WTC11 (cell line): ENCODE measurements around the gene CHRNA4. TPM values are rescaled to one million over a fixed set of nuclear protein-coding genes. Genes with fewer than 3 reads are reported as not detected.

Experiments used
- ATAC-seq: fragments of 200-7000 bp; cut with Tn5 transposase; 2 replicates; pipeline ENCODE4 v1.10.0; 2021; ENCODE audit warnings: mild to moderate bottlenecking, moderate library complexity
- CTCF ChIA-PET: fragments of 300-600 bp; sonication (Branson Sonifier 250); formaldehyde crosslinking; loops from one replicate; lab custom pipeline; 2021; ENCODE audit warnings: antibody characterized with exemption; lab: Charles Lee
- POLR2A ChIA-PET: fragments of 350-600 bp; sonication (Branson Sonifier 250); formaldehyde crosslinking; loops from one replicate; lab custom pipeline; 2021; ENCODE audit warnings: antibody characterized with exemption; lab: Charles Lee
- DNase-seq: peaks from one replicate; pipeline ENCODE4 v3.0.0; 2021; ENCODE audit warnings: low spot score
- H3K27ac Mint-ChIP-seq: 2 replicates; pipeline ENCODE4 v1.8.0; 2021; ENCODE audit warnings: mixed read lengths
- H3K27me3 Mint-ChIP-seq: 2 replicates; pipeline ENCODE4 v1.8.0; 2021; ENCODE audit warnings: low read depth, mild to moderate bottlenecking, moderate library complexity, mixed read lengths
- H3K36me3 Mint-ChIP-seq: 2 replicates; pipeline ENCODE4 v1.8.0; 2021; ENCODE audit warnings: mixed read lengths
- H3K4me1 Mint-ChIP-seq: 2 replicates; pipeline ENCODE4 v1.8.0; 2022; ENCODE audit warnings: mixed read lengths
- H3K4me3 Mint-ChIP-seq: 2 replicates; pipeline ENCODE4 v1.8.0; 2021; ENCODE audit warnings: mild to moderate bottlenecking, moderate library complexity, mixed read lengths
- H3K9me3 Mint-ChIP-seq: 2 replicates; pipeline ENCODE4 v1.8.0; 2021; ENCODE audit warnings: mixed read lengths
- CREB1 ChIP-seq: sonication (generic); formaldehyde crosslinking; IDR thresholded peaks from 2 replicates; pipeline ENCODE4 v1.8.0; 2023; ENCODE audit warnings: mild to moderate bottlenecking, missing genetic modification reagents
- EMX1 ChIP-seq: fragments of 250-450 bp; sonication (Bioruptor Pico); IDR thresholded peaks from 2 replicates; pipeline ENCODE4 v1.8.0; 2021; ENCODE audit warnings: mild to moderate bottlenecking
- JAZF1 ChIP-seq: fragments of 250-450 bp; sonication (Bioruptor Pico); IDR thresholded peaks from 2 replicates; pipeline ENCODE4 v1.9.0; 2021; ENCODE audit warnings: moderate library complexity, mild to moderate bottlenecking, inconsistent platforms
- KAT7 ChIP-seq: sonication (generic); formaldehyde crosslinking; IDR thresholded peaks from 2 replicates; pipeline ENCODE4 v1.8.1; 2023; ENCODE audit warnings: missing genetic modification reagents, mild to moderate bottlenecking, borderline replicate concordance
- MYBL2 ChIP-seq: sonication (generic); formaldehyde crosslinking; IDR thresholded peaks from 2 replicates; pipeline ENCODE4 v1.8.1; 2023; ENCODE audit warnings: mild to moderate bottlenecking, moderate library complexity, missing genetic modification reagents
- NFATC4 ChIP-seq: fragments of 250-450 bp; sonication (Bioruptor Pico); IDR thresholded peaks from 2 replicates; pipeline ENCODE4 v1.9.0; 2021; ENCODE audit warnings: mild to moderate bottlenecking
- NR2C2 ChIP-seq: sonication (generic); formaldehyde crosslinking; IDR thresholded peaks from 2 replicates; pipeline ENCODE4 v1.8.0; 2022; ENCODE audit warnings: mild to moderate bottlenecking, missing genetic modification reagents
- RELA ChIP-seq: sonication (generic); formaldehyde crosslinking; IDR thresholded peaks from 2 replicates; pipeline ENCODE4 v1.8.1; 2022; ENCODE audit warnings: missing genetic modification reagents, mild to moderate bottlenecking, borderline replicate concordance
- ZNF138 ChIP-seq: sonication (generic); formaldehyde crosslinking; conservative IDR thresholded peaks from 2 replicates; pipeline ENCODE4 v1.8.1; 2022; ENCODE audit warnings: mild to moderate bottlenecking, moderate library complexity, missing genetic modification reagents
- ZNF232 ChIP-seq: sonication (generic); formaldehyde crosslinking; IDR thresholded peaks from 2 replicates; pipeline ENCODE4 v1.8.0; 2022; ENCODE audit warnings: mild to moderate bottlenecking, missing genetic modification reagents
- total RNA-seq: library from RNA; stranded (reverse); gene quantifications from 3 replicates; pipeline ENCODE4 v1.2.3, GENCODE V29; 2021
- TF ChIP-seq, protein P1 (sequence below): sonication (generic); formaldehyde crosslinking; IDR thresholded peaks from 2 replicates; pipeline ENCODE4 v1.8.0; 2023; ENCODE audit warnings: mild to moderate bottlenecking, missing genetic modification reagents
- TF ChIP-seq, protein P2 (sequence below): sonication (generic); formaldehyde crosslinking; IDR thresholded peaks from 2 replicates; pipeline ENCODE4 v1.8.1; 2023; ENCODE audit warnings: mild to moderate bottlenecking, missing genetic modification reagents, borderline replicate concordance
- TF ChIP-seq, protein P3 (sequence below): sonication (generic); formaldehyde crosslinking; IDR thresholded peaks from 2 replicates; pipeline ENCODE4 v1.8.1; 2023; ENCODE audit warnings: mild to moderate bottlenecking, missing genetic modification reagents, moderate library complexity
- TF ChIP-seq, protein P4 (sequence below): fragments of 250-450 bp; sonication (Bioruptor Pico); IDR thresholded peaks from 2 replicates; pipeline ENCODE4 v2.1.2; 2022; ENCODE audit warnings: mild to moderate bottlenecking, moderate library complexity
- TF ChIP-seq, protein P5 (sequence below): fragments of 250-450 bp; sonication (Bioruptor Pico); IDR thresholded peaks from 2 replicates; pipeline ENCODE4 v1.9.0; 2021; ENCODE audit warnings: mild to moderate bottlenecking

CHRNA4 gene
- total RNA-seq, 1 experiment from 2014 or later = 2.5 TPM

DNA sequence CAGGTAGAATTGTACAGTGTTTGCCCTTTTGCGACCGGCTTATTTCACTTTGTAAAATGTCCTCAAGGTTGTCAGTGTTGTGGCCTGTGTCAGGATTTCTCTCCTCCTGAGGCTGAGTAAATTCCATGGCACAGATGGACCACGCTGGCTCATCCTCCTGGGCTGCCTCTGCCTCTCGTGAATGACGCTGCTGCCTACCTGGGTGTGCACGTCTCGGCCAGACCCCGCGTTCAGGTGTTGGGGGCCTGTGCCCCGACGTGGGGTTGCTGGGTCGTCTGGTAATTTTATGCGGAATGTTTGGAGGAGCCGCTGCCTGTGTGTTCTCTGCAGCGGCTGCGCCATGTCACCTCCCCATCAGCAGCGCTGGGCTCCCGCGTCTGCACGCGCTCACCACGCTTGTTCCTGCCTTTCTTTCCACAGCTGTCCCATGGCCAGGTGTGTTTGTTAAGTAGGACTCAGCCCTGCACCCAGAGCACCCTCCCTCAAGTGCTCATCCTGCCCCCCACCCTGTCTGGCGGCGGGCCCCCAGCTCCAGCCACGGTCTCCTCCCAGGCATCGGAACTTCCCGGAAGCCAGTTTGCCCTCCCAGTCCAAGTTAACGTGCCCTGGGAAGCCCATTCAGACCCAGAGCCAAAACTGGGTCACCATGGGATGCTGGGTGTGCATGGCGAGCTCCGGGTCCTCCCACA lies 36.1 kb upstream of the CHRNA4 start:
- no peak overlapping the region for H3K27ac Mint-ChIP-seq
- H3K4me1 Mint-ChIP-seq = peaks cover 27% of the 10 kb centered on the region
- peaks cover 3% of the 10 kb centered on the region for H3K9me3 Mint-ChIP-seq
- H3K36me3 Mint-ChIP-seq = peaks cover 8% of the 10 kb centered on the region
- no peak for DNase-seq
- no peak overlapping the region for H3K4me3 Mint-ChIP-seq
- no peak for TF ChIP-seq CREB1 (CRISPR knock-in tag)
- no peak for TF ChIP-seq KAT7 (CRISPR knock-in tag)
- TF ChIP-seq NR2C2 (CRISPR knock-in tag) = no peak
- TF ChIP-seq, protein P1, sequence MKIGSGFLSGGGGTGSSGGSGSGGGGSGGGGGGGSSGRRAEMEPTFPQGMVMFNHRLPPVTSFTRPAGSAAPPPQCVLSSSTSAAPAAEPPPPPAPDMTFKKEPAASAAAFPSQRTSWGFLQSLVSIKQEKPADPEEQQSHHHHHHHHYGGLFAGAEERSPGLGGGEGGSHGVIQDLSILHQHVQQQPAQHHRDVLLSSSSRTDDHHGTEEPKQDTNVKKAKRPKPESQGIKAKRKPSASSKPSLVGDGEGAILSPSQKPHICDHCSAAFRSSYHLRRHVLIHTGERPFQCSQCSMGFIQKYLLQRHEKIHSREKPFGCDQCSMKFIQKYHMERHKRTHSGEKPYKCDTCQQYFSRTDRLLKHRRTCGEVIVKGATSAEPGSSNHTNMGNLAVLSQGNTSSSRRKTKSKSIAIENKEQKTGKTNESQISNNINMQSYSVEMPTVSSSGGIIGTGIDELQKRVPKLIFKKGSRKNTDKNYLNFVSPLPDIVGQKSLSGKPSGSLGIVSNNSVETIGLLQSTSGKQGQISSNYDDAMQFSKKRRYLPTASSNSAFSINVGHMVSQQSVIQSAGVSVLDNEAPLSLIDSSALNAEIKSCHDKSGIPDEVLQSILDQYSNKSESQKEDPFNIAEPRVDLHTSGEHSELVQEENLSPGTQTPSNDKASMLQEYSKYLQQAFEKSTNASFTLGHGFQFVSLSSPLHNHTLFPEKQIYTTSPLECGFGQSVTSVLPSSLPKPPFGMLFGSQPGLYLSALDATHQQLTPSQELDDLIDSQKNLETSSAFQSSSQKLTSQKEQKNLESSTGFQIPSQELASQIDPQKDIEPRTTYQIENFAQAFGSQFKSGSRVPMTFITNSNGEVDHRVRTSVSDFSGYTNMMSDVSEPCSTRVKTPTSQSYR (CRISPR knock-in tag) = no peak
- TF ChIP-seq JAZF1 (CRISPR knock-in tag) = no peak
- TF ChIP-seq ZNF138 (CRISPR knock-in tag) = no peak
- no peak for TF ChIP-seq RELA (CRISPR knock-in tag)
- no peak for TF ChIP-seq ZNF232 (CRISPR knock-in tag)
- no peak for TF ChIP-seq MYBL2 (CRISPR knock-in tag)
- TF ChIP-seq, protein P2, sequence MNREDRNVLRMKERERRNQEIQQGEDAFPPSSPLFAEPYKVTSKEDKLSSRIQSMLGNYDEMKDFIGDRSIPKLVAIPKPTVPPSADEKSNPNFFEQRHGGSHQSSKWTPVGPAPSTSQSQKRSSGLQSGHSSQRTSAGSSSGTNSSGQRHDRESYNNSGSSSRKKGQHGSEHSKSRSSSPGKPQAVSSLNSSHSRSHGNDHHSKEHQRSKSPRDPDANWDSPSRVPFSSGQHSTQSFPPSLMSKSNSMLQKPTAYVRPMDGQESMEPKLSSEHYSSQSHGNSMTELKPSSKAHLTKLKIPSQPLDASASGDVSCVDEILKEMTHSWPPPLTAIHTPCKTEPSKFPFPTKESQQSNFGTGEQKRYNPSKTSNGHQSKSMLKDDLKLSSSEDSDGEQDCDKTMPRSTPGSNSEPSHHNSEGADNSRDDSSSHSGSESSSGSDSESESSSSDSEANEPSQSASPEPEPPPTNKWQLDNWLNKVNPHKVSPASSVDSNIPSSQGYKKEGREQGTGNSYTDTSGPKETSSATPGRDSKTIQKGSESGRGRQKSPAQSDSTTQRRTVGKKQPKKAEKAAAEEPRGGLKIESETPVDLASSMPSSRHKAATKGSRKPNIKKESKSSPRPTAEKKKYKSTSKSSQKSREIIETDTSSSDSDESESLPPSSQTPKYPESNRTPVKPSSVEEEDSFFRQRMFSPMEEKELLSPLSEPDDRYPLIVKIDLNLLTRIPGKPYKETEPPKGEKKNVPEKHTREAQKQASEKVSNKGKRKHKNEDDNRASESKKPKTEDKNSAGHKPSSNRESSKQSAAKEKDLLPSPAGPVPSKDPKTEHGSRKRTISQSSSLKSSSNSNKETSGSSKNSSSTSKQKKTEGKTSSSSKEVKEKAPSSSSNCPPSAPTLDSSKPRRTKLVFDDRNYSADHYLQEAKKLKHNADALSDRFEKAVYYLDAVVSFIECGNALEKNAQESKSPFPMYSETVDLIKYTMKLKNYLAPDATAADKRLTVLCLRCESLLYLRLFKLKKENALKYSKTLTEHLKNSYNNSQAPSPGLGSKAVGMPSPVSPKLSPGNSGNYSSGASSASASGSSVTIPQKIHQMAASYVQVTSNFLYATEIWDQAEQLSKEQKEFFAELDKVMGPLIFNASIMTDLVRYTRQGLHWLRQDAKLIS (CRISPR knock-in tag) = no peak
- no peak for TF ChIP-seq NFATC4 (CRISPR knock-in tag)
- TF ChIP-seq, protein P3, sequence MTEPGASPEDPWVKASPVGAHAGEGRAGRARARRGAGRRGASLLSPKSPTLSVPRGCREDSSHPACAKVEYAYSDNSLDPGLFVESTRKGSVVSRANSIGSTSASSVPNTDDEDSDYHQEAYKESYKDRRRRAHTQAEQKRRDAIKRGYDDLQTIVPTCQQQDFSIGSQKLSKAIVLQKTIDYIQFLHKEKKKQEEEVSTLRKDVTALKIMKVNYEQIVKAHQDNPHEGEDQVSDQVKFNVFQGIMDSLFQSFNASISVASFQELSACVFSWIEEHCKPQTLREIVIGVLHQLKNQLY = no peak
- no peak for TF ChIP-seq EMX1 (CRISPR knock-in tag)
- TF ChIP-seq, protein P4, sequence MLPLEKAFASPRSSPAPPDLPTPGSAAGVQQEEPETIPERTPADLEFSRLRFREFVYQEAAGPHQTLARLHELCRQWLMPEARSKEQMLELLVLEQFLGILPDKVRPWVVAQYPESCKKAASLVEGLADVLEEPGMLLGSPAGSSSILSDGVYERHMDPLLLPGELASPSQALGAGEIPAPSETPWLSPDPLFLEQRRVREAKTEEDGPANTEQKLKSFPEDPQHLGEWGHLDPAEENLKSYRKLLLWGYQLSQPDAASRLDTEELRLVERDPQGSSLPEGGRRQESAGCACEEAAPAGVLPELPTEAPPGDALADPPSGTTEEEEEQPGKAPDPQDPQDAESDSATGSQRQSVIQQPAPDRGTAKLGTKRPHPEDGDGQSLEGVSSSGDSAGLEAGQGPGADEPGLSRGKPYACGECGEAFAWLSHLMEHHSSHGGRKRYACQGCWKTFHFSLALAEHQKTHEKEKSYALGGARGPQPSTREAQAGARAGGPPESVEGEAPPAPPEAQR (CRISPR knock-in tag) = no peak
- TF ChIP-seq, protein P5, sequence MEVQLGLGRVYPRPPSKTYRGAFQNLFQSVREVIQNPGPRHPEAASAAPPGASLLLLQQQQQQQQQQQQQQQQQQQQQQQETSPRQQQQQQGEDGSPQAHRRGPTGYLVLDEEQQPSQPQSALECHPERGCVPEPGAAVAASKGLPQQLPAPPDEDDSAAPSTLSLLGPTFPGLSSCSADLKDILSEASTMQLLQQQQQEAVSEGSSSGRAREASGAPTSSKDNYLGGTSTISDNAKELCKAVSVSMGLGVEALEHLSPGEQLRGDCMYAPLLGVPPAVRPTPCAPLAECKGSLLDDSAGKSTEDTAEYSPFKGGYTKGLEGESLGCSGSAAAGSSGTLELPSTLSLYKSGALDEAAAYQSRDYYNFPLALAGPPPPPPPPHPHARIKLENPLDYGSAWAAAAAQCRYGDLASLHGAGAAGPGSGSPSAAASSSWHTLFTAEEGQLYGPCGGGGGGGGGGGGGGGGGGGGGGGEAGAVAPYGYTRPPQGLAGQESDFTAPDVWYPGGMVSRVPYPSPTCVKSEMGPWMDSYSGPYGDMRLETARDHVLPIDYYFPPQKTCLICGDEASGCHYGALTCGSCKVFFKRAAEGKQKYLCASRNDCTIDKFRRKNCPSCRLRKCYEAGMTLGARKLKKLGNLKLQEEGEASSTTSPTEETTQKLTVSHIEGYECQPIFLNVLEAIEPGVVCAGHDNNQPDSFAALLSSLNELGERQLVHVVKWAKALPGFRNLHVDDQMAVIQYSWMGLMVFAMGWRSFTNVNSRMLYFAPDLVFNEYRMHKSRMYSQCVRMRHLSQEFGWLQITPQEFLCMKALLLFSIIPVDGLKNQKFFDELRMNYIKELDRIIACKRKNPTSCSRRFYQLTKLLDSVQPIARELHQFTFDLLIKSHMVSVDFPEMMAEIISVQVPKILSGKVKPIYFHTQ = no peak
- ATAC-seq = no peak
- ChIA-PET POLR2A (no interaction called here), CTCF (interaction anchor here (1.3 to 4.6 kb wide), 2 partner anchors 15 to 16 kb away, joined by 3 to 70 read pairs; no protein-coding TSS in a partner anchor)
- no peaks in the 10 kb centered on the region; the same call in 1 of the 2 replicates for H3K27me3 Mint-ChIP-seq
